ENCODE measurements around the gene TRIP6.
A peak's percentile ranks its signal among the peaks of the same experiment; 100 is the strongest.

Gene TRIP6

GRCh38 chr7:100874577-100875355 is 7.6 kb downstream of the TRIP6 start, which contains the start of gene SRRT:
TSS of gene SRRT (plus strand) at chr7:100875103. CDS start at chr7:100875591, 488 bp downstream.
- DNase-seq = peak; percentile 97 to 98

- DNase-seq = peak; percentile 22 to 31
These were observed 8.2 kb downstream of the TRIP6 start for GRCh38 chr7:100875356-100875751.

GRCh38 chr7:100878013-100878412 is 10.8 kb downstream of the TRIP6 start:
- DNase-seq = no peak

- no peak for DNase-seq
These were observed 11.5 kb downstream of the TRIP6 start for GRCh38 chr7:100878685-100879084.

GRCh38 chr7:100879685-100880261 is 12.6 kb downstream of the TRIP6 start:
- DNase-seq = no peak

- DNase-seq = no peak
These were observed 13.5 kb downstream of the TRIP6 start for GRCh38 chr7:100880645-100881044.

GRCh38 chr7:100881136-100881535 is 13.9 kb downstream of the TRIP6 start:
- DNase-seq = no peak

- DNase-seq = no peak
These were observed 15.0 kb downstream of the TRIP6 start for GRCh38 chr7:100882201-100882600.

GRCh38 chr7:100882785-100883526 is 15.8 kb downstream of the TRIP6 start:
- DNase-seq = no peak

GRCh38 chr7:100884736-100885439 is 17.7 kb downstream of the TRIP6 start:
- peak; percentile 62 to 76 for DNase-seq

- DNase-seq = no peak
These were observed 18.4 kb downstream of the TRIP6 start for GRCh38 chr7:100885440-100886141.

GRCh38 chr7:100886142-100886935 is 19.2 kb downstream of the TRIP6 start:
- DNase-seq = no peak

- peak in 1 of 2 donors; percentile 35 for DNase-seq
These were observed 19.8 kb downstream of the TRIP6 start for GRCh38 chr7:100886936-100887515.

- peak; percentile 74 to 80 for DNase-seq
These were observed 20.5 kb downstream of the TRIP6 start for GRCh38 chr7:100887516-100888290.

- DNase-seq = no peak
These were observed 21.3 kb downstream of the TRIP6 start for GRCh38 chr7:100888291-100888987.

GRCh38 chr7:100888988-100889750 is 22.0 kb downstream of the TRIP6 start, which contains the start of gene UFSP1:
TSS of gene UFSP1 (minus strand) at chr7:100889715. CDS start at chr7:100889271, 444 bp downstream.
- DNase-seq = no peak

- DNase-seq = no peak
These were observed 23.7 kb downstream of the TRIP6 start for GRCh38 chr7:100890653-100891567.
